Hepatocyte (in vitro differentiated cells): Measurements from ENCODE around the gene LDLRAD3.

Source experiments
- CTCF ChIP-seq: fragments of 200-600 bp; sonication (generic); IDR thresholded peaks from 2 replicates; pipeline ENCODE4 v1.5.1; 2016; ENCODE audit warnings: antibody characterized with exemption, mild to moderate bottlenecking; ENCODE audit not compliant: poor library complexity
- EZH2 ChIP-seq: fragments of 200-600 bp; sonication (generic); IDR thresholded peaks from 2 replicates; pipeline ENCODE4 v1.6.1; 2016; ENCODE audit warnings: antibody characterized with exemption, mild to moderate bottlenecking, borderline replicate concordance

- no peak for TF ChIP-seq CTCF
- TF ChIP-seq EZH2, result no peak
Observed at GRCh38 chr11:36156817-36157519, 213.1 kb downstream of the LDLRAD3 start.
